Stimulated activated CD4-positive, alpha-beta T cell treated with anti-CD3 and anti-CD28 coated beads, Interleukin-1b, Interleukin-23, amount 100 ng/mL, for 24 hours (primary cell): ENCODE measurements around the gene CHCHD10.

Experiments
- DNase-seq, 4 experiments: peaks; one replicate each; pipeline ENCODE4 v3.0.0-alpha.2; 2020; ENCODE audit warnings: low read depth in 4 of 4, low spot score in 1 of 4

Gene CHCHD10

GRCh38 chr22:23787910-23788309 is 20.1 kb upstream of the CHCHD10 start:
- no peak for DNase-seq

- DNase-seq, result no peak
These were observed 19.8 kb upstream of the CHCHD10 start for GRCh38 chr22:23787600-23787896.

GRCh38 chr22:23786752-23787599 is 19.2 kb upstream of the CHCHD10 start, which contains the start of gene SMARCB1:
Gene SMARCB1, plus strand, starts transcription at chr22:23786966. Its CDS starts 204 bp downstream, at chr22:23787170.
- DNase-seq, result peak; percentile 78 to 87 (median 82)

GRCh38 chr22:23786261-23786710 is 18.5 kb upstream of the CHCHD10 start:
- no peak for DNase-seq

GRCh38 chr22:23784215-23784732 is 16.5 kb upstream of the CHCHD10 start:
- DNase-seq, result no peak

GRCh38 chr22:23783265-23784150 is 15.7 kb upstream of the CHCHD10 start:
- DNase-seq, result no peak

- DNase-seq, result no peak
These were observed 14.9 kb upstream of the CHCHD10 start for GRCh38 chr22:23782703-23783102.

GRCh38 chr22:23782252-23782651 is 14.5 kb upstream of the CHCHD10 start:
- no peak for DNase-seq

GRCh38 chr22:23781511-23782183 is 13.9 kb upstream of the CHCHD10 start:
- no peak for DNase-seq

GRCh38 chr22:23781065-23781464 is 13.3 kb upstream of the CHCHD10 start:
- DNase-seq, result no peak

GRCh38 chr22:23780146-23780748 is 12.5 kb upstream of the CHCHD10 start:
- no peak for DNase-seq

GRCh38 chr22:23779731-23780130 is 12.0 kb upstream of the CHCHD10 start:
- no peak for DNase-seq

GRCh38 chr22:23779083-23779482 is 11.3 kb upstream of the CHCHD10 start:
- DNase-seq, result no peak

- no peak for DNase-seq
These were observed 10.8 kb upstream of the CHCHD10 start for GRCh38 chr22:23778577-23778900.

- no peak for DNase-seq
These were observed 10.2 kb upstream of the CHCHD10 start for GRCh38 chr22:23777776-23778576.

- no peak for DNase-seq
These were observed 8.1 kb upstream of the CHCHD10 start for GRCh38 chr22:23775779-23776375.

- no peak for DNase-seq
These were observed 7.2 kb upstream of the CHCHD10 start for GRCh38 chr22:23774922-23775436.

- DNase-seq, result no peak
These were observed 6.5 kb upstream of the CHCHD10 start for GRCh38 chr22:23774114-23774921.
